Panc1 (cell line): Measurements from ENCODE around the gene ENDOV. TPM values are rescaled to one million over a fixed set of nuclear protein-coding genes. Genes with fewer than 3 reads are reported as not detected.

Experiments used
- ATAC-seq: fragments of 200-7000 bp; cut with Tn5 transposase; 2 replicates; pipeline ENCODE4 v1.9.1; 2020; ENCODE audit warnings: mild to moderate bottlenecking, moderate library complexity
- BruUV-seq: library from RNA; stranded (reverse); fragments of 400-500 nt; replicated peaks from 2 replicates; lab custom pipeline; 2021; lab: Mats Ljungman, UMichigan
- CTCF ChIA-PET: fragments of 300-600 bp; sonication (Branson Sonifier 250); formaldehyde crosslinking; loops from one replicate; lab custom pipeline; 2022; ENCODE audit warnings: antibody characterized with exemption; lab: Charles Lee
- POLR2A ChIA-PET: fragments of 300-600 bp; sonication (Branson Sonifier 250); formaldehyde crosslinking; loops from one replicate; lab custom pipeline; 2022; ENCODE audit warnings: antibody characterized with exemption; lab: Charles Lee
- DNase-seq: peaks from one replicate; pipeline ENCODE4 v3.0.0-alpha.2; 2010; ENCODE audit warnings: low read depth, low spot score
- H3K27ac ChIP-seq: 2 replicates; pipeline ENCODE4 v1.5.1; 2011; ENCODE audit warnings: mild to moderate bottlenecking, low read length, inconsistent platforms
- H3K27me3 ChIP-seq: fragments of 200-500 bp; sonication (Bioruptor generic); 2 replicates; pipeline ENCODE4 v1.6.0; 2014; ENCODE audit warnings: low read length, inconsistent platforms; ENCODE audit not compliant: control insufficient read depth, insufficient read depth
- H3K36me3 ChIP-seq: fragments of 200-500 bp; sonication (Bioruptor generic); 2 replicates; pipeline ENCODE4 v1.5.1; 2014; ENCODE audit warnings: inconsistent platforms, mild to moderate bottlenecking, low read length, moderate library complexity; ENCODE audit not compliant: control insufficient read depth, insufficient read depth
- H3K4me1 ChIP-seq: 2 replicates; pipeline ENCODE4 v1.5.1; 2011; ENCODE audit warnings: inconsistent platforms, mild to moderate bottlenecking, low read length, moderate library complexity; ENCODE audit not compliant: control insufficient read depth, insufficient read depth
- H3K4me3 ChIP-seq, 2 experiments: 2 replicates each; pipeline ENCODE4 v1.5.1; 2011 to 2012; ENCODE audit warnings: low read depth in 2 of 2, low read length in 2 of 2, mild to moderate bottlenecking in 2 of 2, inconsistent platforms in 1 of 2, moderate library complexity in 1 of 2
- H3K9me3 ChIP-seq: fragments of 200-500 bp; sonication (Bioruptor generic); 2 replicates; pipeline ENCODE4 v1.5.1; 2014; ENCODE audit warnings: low read depth, mild to moderate bottlenecking, inconsistent platforms, low read length, moderate library complexity; ENCODE audit not compliant: control insufficient read depth, insufficient read depth
- POLR2AphosphoS5 ChIP-seq: IDR thresholded peaks from 2 replicates; pipeline ENCODE4 v1.6.1; 2012; ENCODE audit warnings: mild to moderate bottlenecking, low read depth, low read length, moderate library complexity
- SIN3A ChIP-seq: IDR thresholded peaks from 2 replicates; pipeline ENCODE4 v1.6.1; 2012; ENCODE audit warnings: low read depth, mild to moderate bottlenecking, low read length, moderate library complexity, borderline replicate concordance; ENCODE audit not compliant: insufficient read depth
- TCF7L2 ChIP-seq: IDR thresholded peaks from 2 replicates; pipeline ENCODE4 v1.6.1; 2011; ENCODE audit warnings: mild to moderate bottlenecking, low read depth, low read length, inconsistent platforms
- in situ Hi-C: cut with HindIII; loops from 2 replicates; pipeline ENCODE4 v1.10.0; 2016; ENCODE audit warnings: low sequenced_read_pairs, low pct_unique_long_range_greater_than_20kb
- intact Hi-C: fragments of 100-400 bp; cut with micrococcal nuclease; formaldehyde crosslinking; loops from one replicate; pipeline ENCODE4 v1.10.0; 2022; ENCODE audit not compliant: unreplicated experiment
- total RNA-seq: library from RNA; stranded (reverse); gene quantifications from one replicate; pipeline ENCODE4 v1.2.1, GENCODE V29; 2021; ENCODE audit not compliant: unreplicated experiment
- TF ChIP-seq, protein P1 (sequence below): fragments of 450-650 bp; IDR thresholded peaks from 2 replicates; pipeline ENCODE4 v1.5.1; 2017; ENCODE audit warnings: mild to moderate bottlenecking
- TF ChIP-seq, protein P2 (sequence below), 2 experiments: IDR thresholded peaks; 2 replicates each; pipeline ENCODE4 v1.6.1; 2011 to 2012; ENCODE audit warnings: low read depth in 2 of 2, control low read depth in 1 of 2, low read length in 1 of 2, mild to moderate bottlenecking in 1 of 2, moderate library complexity in 1 of 2; ENCODE audit not compliant: insufficient read depth in 1 of 2

Gene ENDOV
- total RNA-seq, 1 experiment from 2014 or later = 37.1 TPM

DNA sequence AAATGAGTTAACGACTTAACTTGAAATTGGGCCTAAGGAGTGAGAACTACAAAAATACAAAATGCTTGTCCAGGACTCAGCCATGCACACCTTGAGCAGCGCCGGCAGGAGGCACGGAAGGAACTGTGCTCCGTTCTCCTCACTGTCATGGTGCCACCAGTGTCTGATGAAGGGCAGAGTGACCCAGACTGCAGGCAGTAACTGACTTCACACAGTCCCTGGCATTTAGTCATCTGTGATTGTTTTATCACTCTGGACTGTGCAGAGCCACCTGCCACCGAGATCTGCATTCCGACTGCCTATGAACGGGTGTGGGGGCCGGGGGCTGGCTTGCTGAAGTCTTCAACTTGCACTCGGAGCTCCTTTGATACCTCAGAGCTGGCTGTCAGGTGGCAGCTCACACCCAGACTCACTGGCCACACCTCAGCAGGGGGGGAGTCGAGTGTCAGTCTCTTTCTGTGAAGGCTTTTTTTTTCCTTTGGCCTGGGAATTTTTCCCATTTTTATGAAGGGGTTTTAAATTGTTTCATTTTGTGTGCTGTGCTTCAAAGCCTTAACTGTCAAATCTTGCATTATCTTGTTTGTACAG is 20.2 kb upstream of the ENDOV start:
- ChIA-PET POLR2A (no interaction called here), CTCF (no interaction called here)
- ATAC-seq = no peak
- Histone ChIP-seq H3K9me3 (no peaks in the 10 kb centered on the region), H3K27ac (no peak overlapping the region), H3K4me1 (no peaks in the 10 kb centered on the region), H3K27me3 (no peaks in the 10 kb centered on the region), H3K36me3 (peaks cover 12% of the 10 kb centered on the region; the same call in 1 of the 2 replicates), H3K4me3 (no peak overlapping the region)
- in situ Hi-C loops = no loop called here
- BruUV-seq = TSS peak; percentile 79
- DNase-seq = no peak
- intact Hi-C loops = no loop called here
- TF ChIP-seq SIN3A (no peak), POLR2AphosphoS5 (no peak), TCF7L2 (no peak)
- TF ChIP-seq, protein P1, sequence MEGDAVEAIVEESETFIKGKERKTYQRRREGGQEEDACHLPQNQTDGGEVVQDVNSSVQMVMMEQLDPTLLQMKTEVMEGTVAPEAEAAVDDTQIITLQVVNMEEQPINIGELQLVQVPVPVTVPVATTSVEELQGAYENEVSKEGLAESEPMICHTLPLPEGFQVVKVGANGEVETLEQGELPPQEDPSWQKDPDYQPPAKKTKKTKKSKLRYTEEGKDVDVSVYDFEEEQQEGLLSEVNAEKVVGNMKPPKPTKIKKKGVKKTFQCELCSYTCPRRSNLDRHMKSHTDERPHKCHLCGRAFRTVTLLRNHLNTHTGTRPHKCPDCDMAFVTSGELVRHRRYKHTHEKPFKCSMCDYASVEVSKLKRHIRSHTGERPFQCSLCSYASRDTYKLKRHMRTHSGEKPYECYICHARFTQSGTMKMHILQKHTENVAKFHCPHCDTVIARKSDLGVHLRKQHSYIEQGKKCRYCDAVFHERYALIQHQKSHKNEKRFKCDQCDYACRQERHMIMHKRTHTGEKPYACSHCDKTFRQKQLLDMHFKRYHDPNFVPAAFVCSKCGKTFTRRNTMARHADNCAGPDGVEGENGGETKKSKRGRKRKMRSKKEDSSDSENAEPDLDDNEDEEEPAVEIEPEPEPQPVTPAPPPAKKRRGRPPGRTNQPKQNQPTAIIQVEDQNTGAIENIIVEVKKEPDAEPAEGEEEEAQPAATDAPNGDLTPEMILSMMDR = no peak
- TF ChIP-seq, protein P2, sequence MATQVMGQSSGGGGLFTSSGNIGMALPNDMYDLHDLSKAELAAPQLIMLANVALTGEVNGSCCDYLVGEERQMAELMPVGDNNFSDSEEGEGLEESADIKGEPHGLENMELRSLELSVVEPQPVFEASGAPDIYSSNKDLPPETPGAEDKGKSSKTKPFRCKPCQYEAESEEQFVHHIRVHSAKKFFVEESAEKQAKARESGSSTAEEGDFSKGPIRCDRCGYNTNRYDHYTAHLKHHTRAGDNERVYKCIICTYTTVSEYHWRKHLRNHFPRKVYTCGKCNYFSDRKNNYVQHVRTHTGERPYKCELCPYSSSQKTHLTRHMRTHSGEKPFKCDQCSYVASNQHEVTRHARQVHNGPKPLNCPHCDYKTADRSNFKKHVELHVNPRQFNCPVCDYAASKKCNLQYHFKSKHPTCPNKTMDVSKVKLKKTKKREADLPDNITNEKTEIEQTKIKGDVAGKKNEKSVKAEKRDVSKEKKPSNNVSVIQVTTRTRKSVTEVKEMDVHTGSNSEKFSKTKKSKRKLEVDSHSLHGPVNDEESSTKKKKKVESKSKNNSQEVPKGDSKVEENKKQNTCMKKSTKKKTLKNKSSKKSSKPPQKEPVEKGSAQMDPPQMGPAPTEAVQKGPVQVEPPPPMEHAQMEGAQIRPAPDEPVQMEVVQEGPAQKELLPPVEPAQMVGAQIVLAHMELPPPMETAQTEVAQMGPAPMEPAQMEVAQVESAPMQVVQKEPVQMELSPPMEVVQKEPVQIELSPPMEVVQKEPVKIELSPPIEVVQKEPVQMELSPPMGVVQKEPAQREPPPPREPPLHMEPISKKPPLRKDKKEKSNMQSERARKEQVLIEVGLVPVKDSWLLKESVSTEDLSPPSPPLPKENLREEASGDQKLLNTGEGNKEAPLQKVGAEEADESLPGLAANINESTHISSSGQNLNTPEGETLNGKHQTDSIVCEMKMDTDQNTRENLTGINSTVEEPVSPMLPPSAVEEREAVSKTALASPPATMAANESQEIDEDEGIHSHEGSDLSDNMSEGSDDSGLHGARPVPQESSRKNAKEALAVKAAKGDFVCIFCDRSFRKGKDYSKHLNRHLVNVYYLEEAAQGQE (IDR thresholded peaks at IDR 0.05; ENCODE audit: insufficient read depth in 1 of 2, low read depth in 2 of 2, low read length in 1 of 2) = no peak

DNA sequence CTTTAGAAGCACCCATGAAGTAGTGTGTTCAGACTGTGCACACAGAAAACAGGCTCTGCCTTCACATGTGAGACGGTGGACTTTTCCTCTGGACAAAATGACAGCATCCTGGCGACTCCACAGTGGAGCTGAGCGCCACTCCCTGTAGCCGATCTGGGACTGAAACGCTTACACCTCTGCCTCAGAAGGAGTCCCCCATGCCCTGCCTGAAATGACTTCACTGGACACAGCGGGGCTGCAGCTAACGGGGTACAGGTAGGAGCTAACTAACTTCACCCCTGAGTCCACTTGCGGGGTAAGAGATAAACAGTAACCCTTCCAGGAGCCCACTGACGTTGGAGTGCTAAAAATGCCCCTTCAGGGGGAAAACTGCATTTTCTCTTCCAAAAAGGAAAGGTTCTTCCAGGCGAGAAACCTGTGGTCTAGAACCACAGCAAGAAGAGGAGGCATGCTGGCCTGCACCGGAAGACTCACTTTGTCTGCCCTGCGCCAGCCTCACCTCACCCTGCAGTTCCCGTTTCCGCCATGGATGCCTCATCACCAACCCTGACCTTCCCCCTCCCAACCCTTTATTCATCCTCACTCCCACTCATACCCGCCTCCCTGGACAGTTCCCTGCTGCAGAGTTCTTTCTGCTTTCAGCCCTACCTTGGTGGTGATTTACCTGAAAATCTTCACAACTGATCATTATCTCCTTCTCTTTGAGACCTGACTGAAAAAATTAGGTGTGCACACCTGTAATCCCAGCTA is 19.4 kb upstream of the ENDOV start:
- H3K4me1 ChIP-seq = no peaks in the 10 kb centered on the region
- H3K27me3 ChIP-seq = no peaks in the 10 kb centered on the region
- ChIA-PET CTCF (no interaction called here), POLR2A (interaction anchor here (0.7 kb wide), 1 partner anchor 535 kb away, joined by 3 read pairs; no protein-coding TSS in a partner anchor)
- H3K4me3 ChIP-seq = no peak overlapping the region
- peak; percentile 59 for ATAC-seq
- no peak for DNase-seq
- TF ChIP-seq TCF7L2 (no peak), SIN3A (no peak), POLR2AphosphoS5 (no peak)
- TF ChIP-seq, protein P2 (IDR thresholded peaks at IDR 0.05; ENCODE audit: insufficient read depth in 1 of 2, low read depth in 2 of 2, low read length in 1 of 2) = no peak
- TF ChIP-seq, protein P1 = no peak
- no TSS peak for BruUV-seq
- H3K27ac ChIP-seq = no peak overlapping the region
- no peaks in the 10 kb centered on the region for H3K9me3 ChIP-seq
- intact Hi-C loops (no loop called here), in situ Hi-C loops (no loop called here)
- H3K36me3 ChIP-seq = peaks cover 8% of the 10 kb centered on the region; the same call in 1 of the 2 replicates
